Measurements from ENCODE around the gene SPAG17.

DNA sequence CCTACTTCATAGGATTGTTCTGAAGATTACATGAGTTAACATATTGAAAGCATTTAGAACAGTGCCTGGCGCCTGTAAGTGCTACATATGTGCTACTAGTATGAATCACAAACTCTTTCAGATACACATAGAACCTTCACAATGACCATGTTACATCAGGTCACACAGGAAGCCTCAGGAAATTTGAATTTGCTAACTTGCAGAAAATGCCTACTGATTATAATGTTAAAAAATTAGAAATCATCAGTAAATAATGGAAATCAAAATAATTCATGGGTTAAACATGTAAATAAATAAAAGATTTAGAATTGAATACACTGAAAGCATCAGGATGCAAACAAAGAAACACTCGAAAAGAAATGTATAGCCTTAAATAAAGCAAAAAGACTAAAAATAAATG is 94.9 kb downstream of the SPAG17 start:
- TF ChIP-seq TAF1 (IDR thresholded peaks at IDR 0.05; ENCODE audit: borderline replicate concordance, insufficient read depth, low read length) (no peak), POLR2AphosphoS5 (IDR thresholded peaks at IDR 0.05; ENCODE audit: low read depth, low read length) (no peak)
- TF ChIP-seq, protein P1, sequence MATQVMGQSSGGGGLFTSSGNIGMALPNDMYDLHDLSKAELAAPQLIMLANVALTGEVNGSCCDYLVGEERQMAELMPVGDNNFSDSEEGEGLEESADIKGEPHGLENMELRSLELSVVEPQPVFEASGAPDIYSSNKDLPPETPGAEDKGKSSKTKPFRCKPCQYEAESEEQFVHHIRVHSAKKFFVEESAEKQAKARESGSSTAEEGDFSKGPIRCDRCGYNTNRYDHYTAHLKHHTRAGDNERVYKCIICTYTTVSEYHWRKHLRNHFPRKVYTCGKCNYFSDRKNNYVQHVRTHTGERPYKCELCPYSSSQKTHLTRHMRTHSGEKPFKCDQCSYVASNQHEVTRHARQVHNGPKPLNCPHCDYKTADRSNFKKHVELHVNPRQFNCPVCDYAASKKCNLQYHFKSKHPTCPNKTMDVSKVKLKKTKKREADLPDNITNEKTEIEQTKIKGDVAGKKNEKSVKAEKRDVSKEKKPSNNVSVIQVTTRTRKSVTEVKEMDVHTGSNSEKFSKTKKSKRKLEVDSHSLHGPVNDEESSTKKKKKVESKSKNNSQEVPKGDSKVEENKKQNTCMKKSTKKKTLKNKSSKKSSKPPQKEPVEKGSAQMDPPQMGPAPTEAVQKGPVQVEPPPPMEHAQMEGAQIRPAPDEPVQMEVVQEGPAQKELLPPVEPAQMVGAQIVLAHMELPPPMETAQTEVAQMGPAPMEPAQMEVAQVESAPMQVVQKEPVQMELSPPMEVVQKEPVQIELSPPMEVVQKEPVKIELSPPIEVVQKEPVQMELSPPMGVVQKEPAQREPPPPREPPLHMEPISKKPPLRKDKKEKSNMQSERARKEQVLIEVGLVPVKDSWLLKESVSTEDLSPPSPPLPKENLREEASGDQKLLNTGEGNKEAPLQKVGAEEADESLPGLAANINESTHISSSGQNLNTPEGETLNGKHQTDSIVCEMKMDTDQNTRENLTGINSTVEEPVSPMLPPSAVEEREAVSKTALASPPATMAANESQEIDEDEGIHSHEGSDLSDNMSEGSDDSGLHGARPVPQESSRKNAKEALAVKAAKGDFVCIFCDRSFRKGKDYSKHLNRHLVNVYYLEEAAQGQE (IDR thresholded peaks at IDR 0.05; ENCODE audit: insufficient read depth in 1 of 2, low read depth in 2 of 2, low read length in 2 of 2) = no peak
